HG03175 (cell line): ENCODE measurements around the gene GINS1.

Experiments
- ATAC-seq: cut with Tn5 transposase; IDR thresholded peaks from one replicate; pipeline ENCODE4 v1.9.1; 2021; ENCODE audit warnings: mild to moderate bottlenecking, moderate library complexity; ENCODE audit not compliant: unreplicated experiment

The GINS1 gene

GRCh38 chr20:25453035-25453810 is 45.8 kb downstream of the GINS1 start:
- ATAC-seq, result no peak

- no peak for ATAC-seq
Observed at GRCh38 chr20:25454153-25454900, 46.9 kb downstream of the GINS1 start.

- ATAC-seq, result no peak
Observed at GRCh38 chr20:25457886-25458680, 50.6 kb downstream of the GINS1 start.

GRCh38 chr20:25459111-25459830 is 51.8 kb downstream of the GINS1 start:
- no peak for ATAC-seq

GRCh38 chr20:25459916-25460535 is 52.6 kb downstream of the GINS1 start:
- ATAC-seq, result no peak

GRCh38 chr20:25460566-25461280 is 53.2 kb downstream of the GINS1 start:
- no peak for ATAC-seq

GRCh38 chr20:25461281-25461650 is 53.8 kb downstream of the GINS1 start:
- no peak for ATAC-seq

GRCh38 chr20:25461786-25462545 is 54.5 kb downstream of the GINS1 start:
- ATAC-seq, result no peak

- ATAC-seq, result no peak
Observed at GRCh38 chr20:25464501-25465242, 57.2 kb downstream of the GINS1 start.

GRCh38 chr20:25465243-25466135 is 58.0 kb downstream of the GINS1 start:
- ATAC-seq, result no peak

GRCh38 chr20:25466846-25467245 is 59.4 kb downstream of the GINS1 start:
- ATAC-seq, result no peak

GRCh38 chr20:25467441-25467840 is 60.0 kb downstream of the GINS1 start:
- ATAC-seq, result no peak

GRCh38 chr20:25468126-25469075 is 60.9 kb downstream of the GINS1 start:
- ATAC-seq, result no peak

GRCh38 chr20:25469558-25469957 is 62.1 kb downstream of the GINS1 start:
- no peak for ATAC-seq

GRCh38 chr20:25470045-25470444 is 62.6 kb downstream of the GINS1 start:
- peak; percentile 84 for ATAC-seq

- ATAC-seq, result no peak
Observed at GRCh38 chr20:25471020-25471419, 63.5 kb downstream of the GINS1 start.
